Smooth muscle cell (in vitro differentiated cells): ENCODE measurements around the gene UST. TPM values are rescaled to one million over a fixed set of nuclear protein-coding genes. Genes with fewer than 3 reads are reported as not detected.
"Not testable (repeated sequence)": the region's sequence is repeated elsewhere in the genome, so short reads cannot be mapped to it uniquely, and the experiment has no call there.

ENCODE experiments used
- DNase-seq: peaks from one replicate; lab custom pipeline; 2025; ENCODE audit not compliant: unreplicated experiment; lab: John Stamatoyannopoulos, UW
- H2AFZ ChIP-seq: fragments of 200-600 bp; sonication (generic); 2 replicates; pipeline ENCODE4 v1.6.0; 2016; ENCODE audit warnings: antibody characterized with exemption, low read depth, mild to moderate bottlenecking
- H3F3A ChIP-seq: fragments of 200-600 bp; sonication (generic); 2 replicates; pipeline ENCODE4 v1.6.0; 2017; ENCODE audit warnings: antibody characterized with exemption, low read depth
- H3K27ac ChIP-seq: fragments of 200-600 bp; sonication (generic); 2 replicates; pipeline ENCODE4 v1.5.1; 2016; ENCODE audit warnings: low read depth, mild to moderate bottlenecking
- H3K27me3 ChIP-seq: fragments of 200-600 bp; sonication (generic); 2 replicates; pipeline ENCODE4 v1.6.1; 2016; ENCODE audit warnings: low read depth, mild to moderate bottlenecking
- H3K36me3 ChIP-seq: fragments of 200-600 bp; sonication (generic); 2 replicates; pipeline ENCODE4 v1.5.1; 2016; ENCODE audit warnings: low read depth
- H3K4me1 ChIP-seq: fragments of 200-600 bp; sonication (generic); 2 replicates; pipeline ENCODE4 v1.5.1; 2016; ENCODE audit warnings: low read depth
- H3K4me2 ChIP-seq: fragments of 200-600 bp; sonication (generic); 2 replicates; pipeline ENCODE4 v1.6.0; 2016; ENCODE audit warnings: mild to moderate bottlenecking
- H3K4me3 ChIP-seq: fragments of 200-600 bp; sonication (generic); 2 replicates; pipeline ENCODE4 v1.5.1; 2016; ENCODE audit warnings: mild to moderate bottlenecking
- H3K79me2 ChIP-seq: fragments of 200-600 bp; sonication (generic); 2 replicates; pipeline ENCODE4 v1.6.0; 2016; ENCODE audit warnings: low read depth, mild to moderate bottlenecking
- H3K9ac ChIP-seq: fragments of 200-600 bp; sonication (generic); 2 replicates; pipeline ENCODE4 v1.6.0; 2016; ENCODE audit warnings: low read depth
- H3K9me3 ChIP-seq: fragments of 200-600 bp; sonication (generic); replicated peaks from 2 replicates; pipeline ENCODE4 v1.5.1; 2016; ENCODE audit warnings: low read depth
- H4K20me1 ChIP-seq: fragments of 200-600 bp; sonication (generic); 2 replicates; pipeline ENCODE4 v1.6.0; 2016; ENCODE audit warnings: low read depth
- CTCF ChIP-seq: fragments of 200-600 bp; sonication (generic); IDR thresholded peaks from 2 replicates; pipeline ENCODE4 v1.5.1; 2017; ENCODE audit warnings: borderline replicate concordance, mild to moderate bottlenecking, antibody characterized with exemption; ENCODE audit not compliant: insufficient read depth, poor library complexity, severe bottlenecking
- WGBS: methylation state at CpG from one replicate; pipeline ENCODE4 v1.1.7; 2016; ENCODE audit warnings: low lambda C conversion rate; 5-methylcytosine and 5-hydroxymethylcytosine counted together
- polyA plus RNA-seq: library from polyadenylated mRNA; unstranded; fragments of >200 nt; fragmentation: Nextera tagmentation; extraction: Ambion mirVana; gene quantifications from 2 replicates; pipeline ENCODE4 v1.2.1, GENCODE V29; 2016
- total RNA-seq: library from RNA; depleted of rRNA; stranded (reverse); fragments of >200 nt; gene quantifications from 2 replicates; pipeline ENCODE4 v1.2.3, GENCODE V29; 2014

UST gene
- total and polyA plus RNA-seq, 2 experiments from 2014 or later = 16.1 to 19.5 TPM

- DNase-seq = no peak
- Histone ChIP-seq H4K20me1 (no peaks in the 10 kb centered on the region), H2AFZ (no peak overlapping the region), H3K27me3 (no peaks in the 10 kb centered on the region), H3K4me1 (no peaks in the 10 kb centered on the region), H3K9me3 (no peaks in the 10 kb centered on the region), H3K4me3 (no peak overlapping the region), H3K79me2 (peaks cover 5% of the 10 kb centered on the region), H3K4me2 (no peak overlapping the region), H3K9ac (no peak overlapping the region), H3K36me3 (no peaks in the 10 kb centered on the region), H3K27ac (no peak overlapping the region), H3F3A (no peaks in the 10 kb centered on the region)
- 97% methylated on average over 1 of the region's 1 CpG for WGBS
- TF ChIP-seq CTCF = no peak
Observed at GRCh38 chr6:148906386-148906785, 159.6 kb downstream of the UST start.

DNA sequence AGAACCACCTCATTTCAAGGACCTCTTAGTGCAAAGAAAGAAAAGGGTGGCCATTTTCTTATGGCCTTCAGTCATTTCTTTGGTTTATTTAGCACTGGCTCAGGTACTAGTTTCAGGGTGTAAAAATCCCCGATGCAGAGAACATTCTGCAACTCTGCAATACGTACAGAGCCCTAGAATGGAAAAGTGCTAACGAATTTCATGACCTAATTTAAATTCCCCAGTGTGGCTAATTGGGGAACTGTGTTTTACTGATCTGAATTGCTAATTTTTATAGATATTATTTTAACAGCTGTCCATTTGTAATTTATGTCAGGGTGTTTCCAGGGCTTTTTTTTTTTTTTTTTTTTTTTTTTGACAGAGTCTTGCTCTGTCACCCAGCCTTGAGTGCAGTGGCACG, 160.7 kb downstream of the UST start:
- H3K36me3 ChIP-seq = no peaks in the 10 kb centered on the region
- no peak overlapping the region for H3K4me2 ChIP-seq
- no peaks in the 10 kb centered on the region for H3K4me1 ChIP-seq
- H3K4me3 ChIP-seq = no peak overlapping the region
- H3K9me3 ChIP-seq = no peaks in the 10 kb centered on the region
- H3F3A ChIP-seq = no peaks in the 10 kb centered on the region
- H3K9ac ChIP-seq = no peak overlapping the region
- no peak for DNase-seq
- over 99% methylated on average over 4 of the region's 4 CpGs for WGBS
- H3K27me3 ChIP-seq = no peaks in the 10 kb centered on the region
- H3K79me2 ChIP-seq = peaks cover 8% of the 10 kb centered on the region
- H3K27ac ChIP-seq = no peak overlapping the region
- H4K20me1 ChIP-seq = no peaks in the 10 kb centered on the region
- no peak for TF ChIP-seq CTCF
- H2AFZ ChIP-seq = no peak overlapping the region

GRCh38 chr6:148912252-148912651, 165.4 kb downstream of the UST start:
- Histone ChIP-seq H3K79me2 (peaks cover 14% of the 10 kb centered on the region), H3K9me3 (no peaks in the 10 kb centered on the region), H3K27me3 (no peaks in the 10 kb centered on the region), H3F3A (no peaks in the 10 kb centered on the region), H3K9ac (no peak overlapping the region), H3K27ac (no peak overlapping the region), H2AFZ (no peak overlapping the region), H3K36me3 (no peaks in the 10 kb centered on the region), H4K20me1 (no peaks in the 10 kb centered on the region), H3K4me2 (no peak overlapping the region), H3K4me1 (peaks cover 13% of the 10 kb centered on the region), H3K4me3 (no peak overlapping the region)
- no peak for DNase-seq
- no peak for TF ChIP-seq CTCF
- WGBS = 46% methylated on average over 5 of the region's 5 CpGs

- 97% methylated on average over 1 of the region's 1 CpG for WGBS
- Histone ChIP-seq H4K20me1 (no peaks in the 10 kb centered on the region), H3K27ac (no peak overlapping the region), H3K9ac (no peak overlapping the region), H3K36me3 (no peaks in the 10 kb centered on the region), H2AFZ (no peak overlapping the region), H3K4me1 (peaks cover 13% of the 10 kb centered on the region), H3F3A (no peaks in the 10 kb centered on the region), H3K79me2 (peaks cover 14% of the 10 kb centered on the region), H3K4me3 (no peak overlapping the region), H3K4me2 (no peak overlapping the region), H3K27me3 (no peaks in the 10 kb centered on the region), H3K9me3 (no peaks in the 10 kb centered on the region)
- no peak for TF ChIP-seq CTCF
- no peak for DNase-seq
Observed at GRCh38 chr6:148915810-148916209, 169.0 kb downstream of the UST start.

- H2AFZ ChIP-seq, DNase-seq, H3K27me3 ChIP-seq, H3F3A ChIP-seq, H4K20me1 ChIP-seq, H3K79me2 ChIP-seq, H3K9me3 ChIP-seq, H3K9ac ChIP-seq, H3K4me3 ChIP-seq, H3K27ac ChIP-seq, H3K4me2 ChIP-seq, H3K36me3 ChIP-seq: not testable (repeated sequence)
- WGBS = 96% methylated on average over 10 of the region's 10 CpGs
- peaks cover 13% of the 10 kb centered on the region for H3K4me1 ChIP-seq
Observed at GRCh38 chr6:148916485-148916884, 169.7 kb downstream of the UST start.
